ENCODE data around the gene RYR1. TPM values are rescaled to one million over a fixed set of nuclear protein-coding genes. Genes with fewer than 3 reads are reported as not detected.

Gene RYR1
- total RNA-seq, 1 donor from 2014 or later, result 0.32 TPM

DNA sequence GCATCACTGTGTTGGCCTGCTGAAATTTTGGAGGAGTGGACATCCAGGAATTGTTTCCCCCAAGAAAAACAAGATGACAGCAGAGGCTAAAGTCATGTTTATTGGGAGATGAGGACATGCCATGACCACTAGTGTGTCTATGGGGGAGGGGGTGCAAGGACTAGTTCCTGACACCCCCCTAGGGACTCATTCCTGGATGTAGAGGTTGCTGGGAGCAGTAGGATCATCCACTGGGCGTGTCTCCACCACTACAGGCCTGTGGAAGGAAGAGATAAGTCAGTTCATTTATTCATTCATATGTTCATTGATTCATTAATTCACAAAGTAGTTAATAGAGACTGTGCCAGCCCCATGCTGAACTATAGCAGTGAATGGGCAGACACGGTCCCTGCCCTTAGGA lies 154.1 kb downstream of the RYR1 start:
- Mint-ChIP-seq H3K9me3 (ENCODE audit: low read depth) (no peaks in the 10 kb centered on the region), H3K36me3 (ENCODE audit: low read depth) (no peaks in the 10 kb centered on the region), H3K27ac (ENCODE audit: unreplicated experiment) (no peak overlapping the region), H3K4me3 (ENCODE audit: unreplicated experiment) (no peak overlapping the region), H3K27me3 (ENCODE audit: low read depth) (peaks cover 6% of the 10 kb centered on the region), H3K4me1 (ENCODE audit: low read depth) (no peaks in the 10 kb centered on the region)
- DNase-seq (ENCODE audit: low spot score), result no peak
- TF ChIP-seq, protein P1, sequence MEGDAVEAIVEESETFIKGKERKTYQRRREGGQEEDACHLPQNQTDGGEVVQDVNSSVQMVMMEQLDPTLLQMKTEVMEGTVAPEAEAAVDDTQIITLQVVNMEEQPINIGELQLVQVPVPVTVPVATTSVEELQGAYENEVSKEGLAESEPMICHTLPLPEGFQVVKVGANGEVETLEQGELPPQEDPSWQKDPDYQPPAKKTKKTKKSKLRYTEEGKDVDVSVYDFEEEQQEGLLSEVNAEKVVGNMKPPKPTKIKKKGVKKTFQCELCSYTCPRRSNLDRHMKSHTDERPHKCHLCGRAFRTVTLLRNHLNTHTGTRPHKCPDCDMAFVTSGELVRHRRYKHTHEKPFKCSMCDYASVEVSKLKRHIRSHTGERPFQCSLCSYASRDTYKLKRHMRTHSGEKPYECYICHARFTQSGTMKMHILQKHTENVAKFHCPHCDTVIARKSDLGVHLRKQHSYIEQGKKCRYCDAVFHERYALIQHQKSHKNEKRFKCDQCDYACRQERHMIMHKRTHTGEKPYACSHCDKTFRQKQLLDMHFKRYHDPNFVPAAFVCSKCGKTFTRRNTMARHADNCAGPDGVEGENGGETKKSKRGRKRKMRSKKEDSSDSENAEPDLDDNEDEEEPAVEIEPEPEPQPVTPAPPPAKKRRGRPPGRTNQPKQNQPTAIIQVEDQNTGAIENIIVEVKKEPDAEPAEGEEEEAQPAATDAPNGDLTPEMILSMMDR (IDR thresholded peaks at IDR 0.05), result no peak

DNA sequence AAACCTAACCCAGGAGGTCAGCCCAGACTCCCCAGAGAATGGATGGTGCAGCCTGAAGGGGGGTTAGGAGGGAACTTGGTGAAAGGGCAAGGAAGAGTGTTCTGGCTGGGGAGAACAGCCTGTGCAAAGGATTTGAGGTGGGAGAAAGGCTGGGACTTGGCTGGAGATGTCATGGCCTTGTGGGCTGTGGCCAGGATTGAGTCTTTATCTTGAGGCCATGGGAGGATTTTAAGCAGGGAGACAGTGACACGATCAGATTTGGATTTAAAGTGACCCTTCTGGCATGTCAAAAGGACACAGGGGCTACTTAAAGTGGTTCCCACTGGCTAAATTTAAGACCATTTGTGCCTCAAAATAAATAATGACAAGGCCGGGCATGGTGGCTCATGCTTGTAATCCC lies 154.6 kb downstream of the RYR1 start:
- no peaks in the 10 kb centered on the region for H3K36me3 Mint-ChIP-seq (ENCODE audit: low read depth)
- H3K4me1 Mint-ChIP-seq (ENCODE audit: low read depth), result no peaks in the 10 kb centered on the region
- TF ChIP-seq, protein P1 (IDR thresholded peaks at IDR 0.05), result no peak
- H3K9me3 Mint-ChIP-seq (ENCODE audit: low read depth), result no peaks in the 10 kb centered on the region
- H3K27ac Mint-ChIP-seq (ENCODE audit: unreplicated experiment), result no peak overlapping the region
- DNase-seq (ENCODE audit: low spot score), result no peak
- peaks cover 6% of the 10 kb centered on the region for H3K27me3 Mint-ChIP-seq (ENCODE audit: low read depth)
- no peak overlapping the region for H3K4me3 Mint-ChIP-seq (ENCODE audit: unreplicated experiment)

DNA sequence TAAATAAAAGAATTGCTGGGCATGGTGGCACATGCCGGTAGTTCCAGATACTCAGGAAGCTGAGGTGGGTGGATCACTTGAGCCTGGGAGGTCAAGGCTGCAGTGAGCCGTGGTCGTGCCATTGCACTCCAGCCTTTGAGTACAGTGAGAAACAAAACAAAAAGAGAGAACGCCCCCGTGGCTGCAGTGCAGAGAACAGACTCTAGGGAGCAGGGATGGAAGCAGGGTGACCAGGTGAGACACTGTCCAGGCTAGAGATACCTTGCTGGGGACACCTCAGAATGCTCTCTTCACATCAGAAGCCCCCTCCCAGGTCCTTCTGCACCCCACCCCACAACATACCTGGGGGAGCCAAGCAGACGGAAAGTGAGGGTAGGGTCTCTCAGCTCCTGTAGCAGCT lies 159.4 kb downstream of the RYR1 start:
- peaks cover 4% of the 10 kb centered on the region for H3K4me1 Mint-ChIP-seq (ENCODE audit: low read depth)
- TF ChIP-seq, protein P1 (IDR thresholded peaks at IDR 0.05), result peak; percentile 11
- H3K9me3 Mint-ChIP-seq (ENCODE audit: low read depth), result no peaks in the 10 kb centered on the region
- H3K27me3 Mint-ChIP-seq (ENCODE audit: low read depth), result peaks cover 10% of the 10 kb centered on the region
- H3K36me3 Mint-ChIP-seq (ENCODE audit: low read depth), result no peaks in the 10 kb centered on the region
- DNase-seq (ENCODE audit: low spot score), result no peak
- H3K27ac Mint-ChIP-seq (ENCODE audit: unreplicated experiment), result no peak overlapping the region
- H3K4me3 Mint-ChIP-seq (ENCODE audit: unreplicated experiment), result no peak overlapping the region

DNA sequence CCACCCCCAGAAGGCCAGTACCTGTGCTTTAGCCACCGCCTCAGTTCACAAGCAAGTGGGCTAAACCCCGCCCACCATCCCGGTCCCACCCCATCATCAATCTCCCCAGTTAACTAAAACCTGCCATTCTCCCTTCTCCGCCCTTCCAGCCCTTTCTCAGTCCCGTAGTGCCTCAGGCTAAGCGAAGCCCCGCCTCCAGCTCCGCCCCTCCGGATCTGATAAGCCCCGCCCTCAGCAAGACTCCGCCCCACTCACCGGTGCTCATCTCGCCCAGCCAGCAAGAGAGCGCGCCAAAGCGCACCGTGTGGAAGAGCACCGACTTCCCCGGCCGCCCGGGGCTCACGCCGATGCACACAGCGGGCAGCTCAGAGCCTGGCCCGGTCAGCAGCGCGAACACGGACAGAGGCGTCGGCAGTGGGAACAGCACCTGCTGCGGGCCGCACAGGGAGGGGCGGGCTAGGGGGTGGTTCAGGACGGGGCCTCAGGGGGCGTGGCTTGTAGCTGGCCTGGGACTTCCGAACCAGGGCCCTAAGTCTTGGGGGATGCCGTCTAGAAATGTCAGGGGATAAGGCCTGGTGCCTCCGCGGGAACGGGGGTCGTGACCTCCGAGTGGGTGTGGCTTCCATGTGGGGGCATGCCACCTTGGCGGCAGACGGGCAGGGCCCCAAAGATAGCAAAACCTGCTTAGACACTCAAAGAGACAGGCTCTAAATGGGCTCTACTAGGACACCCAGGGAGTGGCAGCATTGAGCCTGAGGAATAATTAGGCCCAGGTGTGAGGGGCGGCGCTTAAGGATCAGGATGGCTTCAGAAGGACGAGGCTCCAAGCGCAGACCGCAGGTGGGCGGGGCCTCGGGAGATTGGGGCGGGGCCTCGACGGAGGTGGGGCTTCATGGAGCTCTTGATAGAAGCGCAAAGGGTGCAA lies 162.8 kb downstream of the RYR1 start:
- Mint-ChIP-seq H3K36me3 (ENCODE audit: low read depth) (no peaks in the 10 kb centered on the region), H3K27ac (ENCODE audit: unreplicated experiment) (no peak overlapping the region), H3K9me3 (ENCODE audit: low read depth) (no peaks in the 10 kb centered on the region), H3K4me3 (ENCODE audit: unreplicated experiment) (peak overlapping the region; percentile 54), H3K4me1 (ENCODE audit: low read depth) (peaks cover 4% of the 10 kb centered on the region), H3K27me3 (ENCODE audit: low read depth) (peaks cover 9% of the 10 kb centered on the region)
- TF ChIP-seq, protein P1 (IDR thresholded peaks at IDR 0.05), result no peak
- no peak for DNase-seq (ENCODE audit: low spot score)

DNA sequence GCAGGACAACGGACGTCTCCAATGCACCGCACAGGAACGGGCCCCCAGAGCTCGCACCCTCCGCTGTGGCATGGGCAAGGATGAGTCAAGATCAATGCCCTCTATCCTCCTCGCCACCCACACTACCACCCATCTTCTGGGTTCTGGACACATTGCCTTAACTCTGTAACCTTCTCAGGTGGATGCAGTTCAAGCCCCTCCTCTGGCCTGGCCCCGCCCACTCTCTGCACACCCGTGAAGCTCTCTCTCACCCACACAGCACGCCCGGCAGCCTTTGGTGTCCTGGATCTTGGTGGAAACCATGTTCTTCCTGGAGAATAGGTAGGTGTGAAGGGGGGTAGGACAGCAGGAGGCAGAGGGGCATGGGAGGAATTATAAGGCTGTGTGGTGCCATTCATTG lies 163.6 kb downstream of the RYR1 start:
- H3K27me3 Mint-ChIP-seq (ENCODE audit: low read depth), result peaks cover 9% of the 10 kb centered on the region
- H3K9me3 Mint-ChIP-seq (ENCODE audit: low read depth), result no peaks in the 10 kb centered on the region
- no peak overlapping the region for H3K4me3 Mint-ChIP-seq (ENCODE audit: unreplicated experiment)
- H3K36me3 Mint-ChIP-seq (ENCODE audit: low read depth), result no peaks in the 10 kb centered on the region
- peaks cover 4% of the 10 kb centered on the region for H3K4me1 Mint-ChIP-seq (ENCODE audit: low read depth)
- DNase-seq (ENCODE audit: low spot score), result no peak
- TF ChIP-seq, protein P1 (IDR thresholded peaks at IDR 0.05), result no peak
- H3K27ac Mint-ChIP-seq (ENCODE audit: unreplicated experiment), result no peak overlapping the region
